Stimulated activated effector memory CD8-positive, alpha-beta T cell treated with anti-CD3 and anti-CD28 coated beads, Interleukin-12 subunit alpha, Interleukin-12 subunit beta, amount 100 ng/mL, for 72 hours (primary cell): ENCODE data around the gene GPR146.
"Not testable (repeated sequence)": the region's sequence is repeated elsewhere in the genome, so short reads cannot be mapped to it uniquely, and the experiment has no call there.

Experiments used
- ATAC-seq: fragments of 150-1000 bp; cut with Tn5 transposase; 2 replicates; pipeline ENCODE4 v1.10.0; 2021
- DNase-seq, 2 donors: peaks; one replicate each; pipeline ENCODE4 v3.0.0; 2021 to 2022; ENCODE audit warnings: low spot score in 2 of 2
- H3K27ac Mint-ChIP-seq: one replicate; pipeline ENCODE4 v1.8.0; 2022; ENCODE audit warnings: mild to moderate bottlenecking, mixed read lengths
- H3K36me3 Mint-ChIP-seq: one replicate; pipeline ENCODE4 v1.8.0; 2022; ENCODE audit warnings: mild to moderate bottlenecking, mixed read lengths
- H3K4me1 Mint-ChIP-seq: one replicate; pipeline ENCODE4 v1.8.0; 2022; ENCODE audit warnings: mixed read lengths
- H3K4me3 Mint-ChIP-seq: one replicate; pipeline ENCODE4 v1.8.0; 2022; ENCODE audit warnings: mild to moderate bottlenecking, mixed read lengths
- H3K9me3 Mint-ChIP-seq: one replicate; pipeline ENCODE4 v1.8.0; 2022; ENCODE audit warnings: mixed read lengths

GPR146 gene

DNA sequence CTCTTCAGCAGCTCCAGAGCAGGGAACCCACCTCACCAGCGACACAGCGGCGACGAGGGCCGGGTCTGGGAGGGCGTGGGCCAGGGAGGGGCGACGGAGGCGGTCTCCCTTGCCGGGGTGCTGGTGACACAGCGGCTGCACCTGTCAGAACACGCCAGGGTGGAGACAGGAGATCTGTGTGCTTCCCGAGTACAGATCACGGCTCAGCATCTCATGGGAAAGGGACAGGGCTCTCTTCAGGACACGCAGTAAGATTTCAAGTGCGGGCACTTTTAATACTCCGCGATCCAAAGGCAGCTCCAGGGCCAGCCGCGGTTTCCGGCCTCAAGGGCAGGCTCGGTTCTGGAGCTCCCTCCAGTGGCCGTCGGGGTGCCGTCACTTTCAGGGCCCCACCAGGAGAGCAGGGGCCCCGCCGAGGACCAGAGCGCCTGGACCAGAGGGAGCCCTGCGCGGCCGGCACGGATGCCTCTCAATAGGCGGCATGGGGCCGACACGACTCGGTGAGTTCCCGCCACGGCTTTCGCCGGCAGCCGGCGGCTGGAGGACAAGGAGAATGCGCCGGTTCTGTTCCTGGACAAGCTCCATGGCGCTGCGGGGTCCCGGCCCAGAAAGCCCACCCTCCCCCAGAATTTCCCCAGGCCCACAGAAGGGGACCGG lies 21.4 kb downstream of the GPR146 start:
- Mint-ChIP-seq H3K4me1 (no peaks in the 10 kb centered on the region), H3K27ac (no peak overlapping the region), H3K36me3 (peaks cover 10% of the 10 kb centered on the region)

DNA sequence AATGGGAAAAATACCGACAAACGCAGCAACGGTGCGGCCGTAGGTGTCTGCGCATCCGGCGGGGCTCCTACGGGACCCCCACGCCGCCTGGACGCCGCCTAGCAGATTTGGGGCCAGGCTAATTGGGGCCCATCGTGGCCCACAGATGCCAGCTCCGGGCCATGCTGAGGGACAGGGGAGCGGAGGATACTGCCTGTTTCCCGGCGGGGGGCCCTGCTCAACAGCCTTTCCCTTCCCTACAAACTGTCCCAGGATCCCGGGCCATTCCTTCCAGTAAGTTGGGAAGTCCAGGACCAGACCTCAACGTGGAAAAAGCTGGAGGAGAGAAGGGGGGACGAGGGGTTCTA lies 21.9 kb downstream of the GPR146 start:
- DNase-seq (no peak), ATAC-seq (no peak)
- Mint-ChIP-seq H3K4me3 (no peak overlapping the region), H3K4me1 (no peaks in the 10 kb centered on the region), H3K27ac (no peak overlapping the region), H3K9me3 (no peaks in the 10 kb centered on the region), H3K36me3 (peaks cover 10% of the 10 kb centered on the region)

More for the DNA sequence above, 21.4 kb downstream of the GPR146 start:
- Mint-ChIP-seq H3K9me3 (no peaks in the 10 kb centered on the region), H3K4me3 (peak overlapping the region; percentile 35)
- ATAC-seq: peak; percentile 92
- peak; percentile 79 to 90 for DNase-seq

DNA sequence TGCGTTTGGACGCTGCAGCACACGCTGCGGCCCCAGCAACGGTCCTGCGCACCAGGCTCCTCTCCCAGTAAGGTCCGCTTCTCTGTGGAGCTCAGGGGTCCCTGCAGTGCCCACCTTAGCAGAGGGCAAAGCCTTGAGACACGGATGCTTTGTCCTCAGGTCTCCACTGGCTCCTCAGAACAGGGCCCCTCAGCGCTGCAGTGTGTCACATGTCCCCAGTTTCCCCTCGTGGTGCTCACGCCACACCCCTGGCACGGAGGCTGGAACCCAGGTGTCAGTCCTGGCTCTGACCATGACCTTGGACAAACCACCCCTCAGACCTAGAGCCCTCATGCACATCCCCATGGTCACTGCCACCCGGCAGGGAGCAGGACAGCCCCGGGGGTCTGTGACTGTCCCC lies 23.7 kb downstream of the GPR146 start:
- H3K4me3 Mint-ChIP-seq: no peak overlapping the region
- no peaks in the 10 kb centered on the region for H3K4me1 Mint-ChIP-seq
- H3K9me3 Mint-ChIP-seq: no peaks in the 10 kb centered on the region
- ATAC-seq: no peak
- H3K36me3 Mint-ChIP-seq: peaks cover 8% of the 10 kb centered on the region
- no peak overlapping the region for H3K27ac Mint-ChIP-seq
- DNase-seq: no peak

DNA sequence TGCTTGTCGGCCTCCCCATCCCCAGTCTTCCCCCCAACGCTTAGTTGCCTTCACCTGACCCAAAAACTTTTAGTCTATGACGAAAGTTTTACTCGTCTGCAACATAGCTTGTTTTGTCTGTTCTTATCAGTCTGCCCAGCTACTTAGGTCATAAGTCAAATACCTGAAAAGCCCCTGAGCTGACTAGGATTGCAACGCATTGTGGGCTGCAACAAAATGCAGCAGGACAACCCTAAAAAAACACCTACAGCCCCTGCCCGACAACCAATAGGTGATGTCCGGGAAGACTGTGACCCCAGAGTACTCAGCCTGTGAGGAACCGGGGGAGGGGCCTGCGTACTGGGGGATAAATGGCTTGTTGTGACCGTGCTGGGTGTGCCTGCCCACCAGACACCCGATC lies 24.3 kb downstream of the GPR146 start:
- peaks cover 6% of the 10 kb centered on the region for H3K36me3 Mint-ChIP-seq
- no peak for ATAC-seq
- DNase-seq: no peak
- no peaks in the 10 kb centered on the region for H3K4me1 Mint-ChIP-seq
- no peak overlapping the region for H3K4me3 Mint-ChIP-seq
- no peak overlapping the region for H3K27ac Mint-ChIP-seq
- no peaks in the 10 kb centered on the region for H3K9me3 Mint-ChIP-seq

DNA sequence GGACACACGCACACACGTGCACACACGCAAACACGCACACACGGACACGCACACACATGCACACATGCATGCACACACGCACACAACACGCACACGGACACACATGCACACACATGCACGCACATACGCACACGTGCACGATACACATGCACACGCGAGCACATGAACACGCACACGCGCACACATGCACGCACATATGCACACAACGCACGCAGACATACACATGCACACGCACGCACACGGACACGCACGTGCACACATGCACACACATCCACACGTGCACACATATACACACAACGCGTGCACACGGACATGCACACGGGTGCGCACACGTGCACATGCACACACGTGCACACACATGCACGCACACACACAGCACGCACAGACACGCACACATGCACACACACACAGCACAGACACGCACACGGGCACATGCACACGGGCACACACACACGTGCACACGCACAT lies 26.2 kb downstream of the GPR146 start:
- H3K9me3 Mint-ChIP-seq: no peaks in the 10 kb centered on the region
- DNase-seq (no peak), ATAC-seq (no peak)
- no peak overlapping the region for H3K4me3 Mint-ChIP-seq
- no peaks in the 10 kb centered on the region for H3K36me3 Mint-ChIP-seq
- H3K27ac Mint-ChIP-seq: no peak overlapping the region
- no peaks in the 10 kb centered on the region for H3K4me1 Mint-ChIP-seq

DNA sequence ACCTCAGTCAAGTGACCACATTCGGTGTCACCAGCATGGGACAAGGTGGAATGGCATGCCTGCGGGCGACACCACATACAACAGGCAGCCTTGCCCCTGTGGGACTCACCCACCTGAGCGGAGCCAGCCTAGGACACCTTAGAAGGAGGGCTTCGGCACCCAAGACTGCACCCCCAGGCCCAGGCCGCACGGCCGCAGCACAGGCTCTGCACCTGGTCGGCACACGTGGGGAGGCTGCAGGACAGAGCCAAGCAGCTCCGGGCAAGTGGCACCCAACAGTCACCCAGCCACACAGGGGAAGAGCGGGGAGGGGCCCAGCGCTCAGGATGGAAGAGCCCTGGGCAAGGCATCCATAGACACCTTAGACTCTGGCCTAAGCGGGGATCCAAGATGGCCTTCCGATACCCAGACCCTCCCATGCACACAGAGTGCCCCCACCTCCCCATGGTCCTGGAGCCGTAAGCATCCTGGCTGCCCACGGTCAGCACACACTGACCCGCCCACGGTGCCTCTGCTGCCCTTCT lies 27.4 kb downstream of the GPR146 start:
- Mint-ChIP-seq H3K4me3 (no peak overlapping the region), H3K36me3 (no peaks in the 10 kb centered on the region), H3K4me1 (no peaks in the 10 kb centered on the region), H3K9me3 (no peaks in the 10 kb centered on the region), H3K27ac (no peak overlapping the region)
- no peak for ATAC-seq
- DNase-seq: no peak

DNA sequence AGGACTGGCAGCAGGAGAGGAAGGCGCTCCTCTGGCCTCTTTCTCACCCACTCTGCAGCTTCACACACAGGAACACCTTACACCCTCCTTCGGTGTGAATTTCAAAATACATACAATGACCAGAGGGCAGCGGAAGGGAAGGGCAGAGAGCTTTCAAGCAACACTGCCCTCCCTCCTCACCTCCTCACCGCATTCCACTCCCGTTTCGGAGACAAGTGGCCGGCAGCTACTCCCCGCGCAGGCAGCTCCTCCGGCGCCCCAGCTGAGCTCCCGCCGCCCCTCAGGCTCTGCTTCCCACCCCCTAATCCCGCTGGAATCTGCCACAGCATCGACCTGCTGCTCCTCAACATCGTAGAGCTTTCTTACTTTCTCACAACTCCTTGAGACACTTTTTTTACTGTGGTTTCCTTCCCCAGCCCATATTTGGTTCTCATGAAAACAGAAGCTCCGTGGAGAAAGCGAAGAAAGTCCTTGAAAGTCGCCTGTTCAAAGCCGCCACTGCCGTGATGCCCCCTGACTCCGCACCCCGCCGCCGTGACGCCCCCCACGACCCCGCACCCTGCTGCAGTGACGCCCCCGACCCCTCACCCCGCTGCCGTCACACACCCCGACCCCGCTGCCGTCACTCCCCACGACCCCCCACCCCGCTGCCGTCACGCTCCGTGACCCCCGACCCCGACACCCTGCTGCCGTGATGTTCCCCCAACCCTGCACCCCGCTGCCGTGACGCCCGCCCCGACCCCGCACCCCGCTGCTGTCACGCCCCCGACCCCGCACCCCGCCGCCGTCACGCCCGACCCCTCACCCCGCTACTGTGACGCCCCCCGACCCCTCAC lies 29.0 kb downstream of the GPR146 start:
- Mint-ChIP-seq H3K27ac (no peak overlapping the region), H3K4me1 (no peaks in the 10 kb centered on the region), H3K4me3 (no peak overlapping the region), H3K9me3 (no peaks in the 10 kb centered on the region), H3K36me3 (no peaks in the 10 kb centered on the region)
- DNase-seq (no peak), ATAC-seq (no peak)

DNA sequence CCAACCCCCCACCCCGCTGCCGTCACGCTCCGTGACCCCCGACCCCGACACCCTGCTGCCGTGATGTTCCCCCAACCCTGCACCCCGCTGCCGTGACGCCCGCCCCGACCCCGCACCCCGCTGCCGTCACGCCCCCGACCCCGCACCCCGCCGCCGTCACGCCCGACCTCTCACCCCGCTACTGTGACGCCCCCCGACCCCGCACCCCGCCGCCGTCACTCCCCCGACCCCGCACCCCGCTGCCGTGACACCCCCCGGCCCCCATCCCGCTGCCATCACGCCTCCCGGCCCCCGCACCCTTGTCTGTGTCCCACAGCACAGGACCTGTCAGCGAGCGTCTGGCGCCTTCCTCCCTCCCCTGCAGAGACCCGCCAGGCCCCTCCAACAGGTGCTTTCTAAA lies 29.7 kb downstream of the GPR146 start:
- ATAC-seq, H3K4me3 Mint-ChIP-seq, H3K9me3 Mint-ChIP-seq, DNase-seq, H3K4me1 Mint-ChIP-seq, H3K36me3 Mint-ChIP-seq, H3K27ac Mint-ChIP-seq: not testable (repeated sequence)

DNA sequence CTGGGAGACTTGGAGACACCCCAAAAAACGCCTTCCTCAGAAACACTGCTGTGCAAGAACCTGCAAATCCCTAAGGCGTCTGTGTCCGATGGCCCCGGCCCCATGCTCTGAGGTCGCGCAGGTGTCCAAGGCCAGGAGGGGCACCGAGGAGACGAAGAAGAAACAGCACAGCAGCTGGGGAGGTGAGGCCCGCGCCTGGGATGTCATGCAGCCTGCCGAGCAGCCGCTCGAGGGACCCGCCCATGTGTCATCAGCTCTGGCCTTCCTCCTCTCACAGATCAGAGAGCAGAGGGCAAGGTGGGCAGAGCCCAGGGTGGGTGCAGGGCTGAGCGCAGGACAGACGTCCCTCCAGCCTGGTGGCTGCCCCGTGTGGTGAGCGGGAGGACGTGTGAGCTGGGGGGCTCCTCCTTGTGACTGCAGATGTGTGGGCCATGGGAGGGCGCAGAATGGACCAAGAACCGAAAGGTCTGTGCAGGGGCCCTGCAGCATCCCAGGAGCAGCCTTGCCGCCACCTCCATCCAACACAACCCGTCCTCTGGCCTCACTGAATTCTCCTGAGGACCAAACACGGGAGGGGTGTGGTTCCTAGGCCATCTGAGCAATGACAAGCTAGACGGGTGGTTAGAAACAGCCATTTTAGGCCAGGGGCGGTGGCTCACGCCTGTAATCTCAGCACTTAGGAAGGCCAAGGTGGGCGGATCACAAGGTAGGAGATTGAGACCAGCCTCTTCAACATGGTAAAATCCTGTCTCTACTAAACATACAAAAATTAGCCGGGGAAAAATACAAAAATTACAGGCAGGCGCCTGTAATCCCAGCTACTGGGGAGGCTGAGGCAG lies 30.5 kb downstream of the GPR146 start:
- no peak for ATAC-seq
- no peak overlapping the region for H3K27ac Mint-ChIP-seq
- no peak for DNase-seq
- no peaks in the 10 kb centered on the region for H3K4me1 Mint-ChIP-seq
- no peak overlapping the region for H3K4me3 Mint-ChIP-seq
- no peaks in the 10 kb centered on the region for H3K36me3 Mint-ChIP-seq
- H3K9me3 Mint-ChIP-seq: no peaks in the 10 kb centered on the region

DNA sequence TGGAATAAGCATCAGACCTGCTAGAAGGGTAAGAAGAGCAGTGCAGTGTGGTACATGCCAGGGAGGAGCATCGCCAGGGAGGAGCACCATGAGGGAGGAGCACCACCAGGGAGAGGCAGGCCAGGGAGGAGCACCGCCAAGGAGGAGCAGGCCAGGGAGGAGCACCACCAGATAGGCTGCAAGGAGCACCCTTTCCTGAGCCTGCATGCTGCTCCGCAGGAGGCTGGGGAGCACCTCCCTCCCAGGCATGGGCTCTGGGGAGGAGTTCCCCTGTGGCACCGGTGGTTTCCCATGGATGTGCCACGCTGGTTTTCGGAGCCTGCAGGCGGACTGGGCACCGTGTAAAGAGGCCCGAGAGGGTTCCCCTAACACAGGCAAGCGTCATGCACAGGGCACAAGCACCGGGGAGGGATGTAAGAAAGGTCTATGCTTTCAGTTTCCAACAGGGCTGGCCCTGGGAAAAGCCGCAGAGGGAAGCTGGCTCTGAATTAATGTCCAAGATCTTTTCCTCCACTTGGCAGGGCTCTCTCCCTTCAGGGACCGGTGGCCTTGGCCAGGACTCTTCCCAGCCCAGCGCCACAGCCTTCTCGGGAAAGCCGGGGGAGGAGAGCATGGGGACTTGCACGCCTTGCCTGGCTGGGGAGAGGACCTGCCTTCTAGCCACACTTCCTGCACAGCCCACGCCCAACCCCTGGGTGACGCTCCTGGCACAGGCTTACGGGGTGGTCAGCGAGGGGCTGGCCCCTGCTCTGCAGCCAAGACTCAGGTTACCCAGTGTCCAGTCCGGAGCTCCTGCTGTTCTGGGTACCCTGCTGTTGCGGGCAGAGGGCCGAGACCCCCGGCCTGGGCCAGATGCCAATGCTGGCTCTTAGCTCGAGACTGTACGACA lies 32.1 kb downstream of the GPR146 start:
- Mint-ChIP-seq H3K9me3 (no peaks in the 10 kb centered on the region), H3K36me3 (no peaks in the 10 kb centered on the region), H3K4me3 (no peak overlapping the region), H3K27ac (no peak overlapping the region), H3K4me1 (no peaks in the 10 kb centered on the region)
- DNase-seq (no peak), ATAC-seq (no peak)

DNA sequence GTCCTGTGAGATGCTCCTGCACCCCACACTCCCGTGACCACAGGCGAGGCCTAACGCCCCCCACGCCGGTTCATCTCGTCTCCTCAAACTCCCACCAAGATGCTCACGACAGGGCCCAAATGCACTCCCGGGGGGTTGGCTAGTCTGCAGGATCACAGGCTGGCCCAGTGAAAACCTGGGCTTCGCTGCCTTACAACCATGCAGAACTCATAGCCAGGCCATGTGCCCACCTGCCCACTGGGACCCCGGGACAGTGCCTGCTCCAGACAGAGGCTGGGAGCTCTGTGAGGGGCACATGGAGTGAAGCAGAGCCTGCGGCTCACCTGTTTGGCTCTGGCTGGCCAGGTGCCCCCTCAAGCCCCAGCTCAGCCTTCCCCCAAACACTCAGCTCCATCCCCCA lies 34.2 kb downstream of the GPR146 start:
- no peak for ATAC-seq

DNA sequence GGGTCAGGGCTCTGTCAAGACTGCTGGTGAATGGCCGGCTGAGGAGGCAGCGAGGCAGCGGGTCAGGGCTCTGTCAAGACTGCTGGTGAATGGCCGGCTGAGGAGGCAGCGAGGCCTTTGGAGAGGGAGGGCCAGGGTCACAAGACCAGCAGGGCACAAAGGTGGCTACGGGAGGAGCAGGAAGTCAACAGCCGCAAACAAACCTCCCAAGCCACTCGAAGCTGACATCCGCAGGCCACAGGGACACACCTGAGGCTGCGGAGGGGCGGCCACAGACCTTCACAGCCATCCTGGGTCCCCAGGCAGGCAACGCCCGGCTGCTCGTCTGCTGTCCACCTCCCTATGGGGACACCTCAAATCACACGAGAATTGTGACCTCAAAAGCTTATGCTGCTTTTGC lies 34.6 kb downstream of the GPR146 start:
- H3K4me1 Mint-ChIP-seq: no peaks in the 10 kb centered on the region
- H3K4me3 Mint-ChIP-seq: no peak overlapping the region
- DNase-seq: no peak
- no peaks in the 10 kb centered on the region for H3K36me3 Mint-ChIP-seq
- H3K27ac Mint-ChIP-seq: no peak overlapping the region
- no peaks in the 10 kb centered on the region for H3K9me3 Mint-ChIP-seq
- no peak for ATAC-seq

More for the DNA sequence above, 34.2 kb downstream of the GPR146 start:
- H3K4me3 Mint-ChIP-seq: no peak overlapping the region
- DNase-seq: no peak
- H3K36me3 Mint-ChIP-seq: no peaks in the 10 kb centered on the region
- H3K4me1 Mint-ChIP-seq: no peaks in the 10 kb centered on the region
- no peak overlapping the region for H3K27ac Mint-ChIP-seq
- no peaks in the 10 kb centered on the region for H3K9me3 Mint-ChIP-seq

DNA sequence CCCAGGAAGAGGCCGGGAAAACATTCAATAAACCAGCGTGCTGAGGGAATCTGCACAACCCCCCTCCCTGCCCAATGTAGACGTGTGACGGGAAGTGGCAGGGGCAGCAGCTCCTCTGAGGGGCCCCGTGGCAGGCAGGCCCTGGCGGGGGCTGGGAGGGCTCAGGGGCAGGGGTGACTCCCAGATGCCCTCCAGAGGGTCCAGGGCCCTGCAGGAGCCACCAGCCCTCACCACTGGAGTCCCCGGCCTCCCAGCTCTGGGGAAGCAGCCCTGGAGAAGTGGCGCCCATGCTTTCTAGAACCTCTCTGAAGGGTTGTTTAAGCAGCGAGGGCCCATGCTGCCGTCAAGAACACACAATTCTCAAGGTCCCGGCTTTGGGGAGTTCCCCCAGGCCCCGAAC lies 35.2 kb downstream of the GPR146 start:
- Mint-ChIP-seq H3K4me1 (no peaks in the 10 kb centered on the region), H3K9me3 (no peaks in the 10 kb centered on the region), H3K36me3 (no peaks in the 10 kb centered on the region), H3K4me3 (no peak overlapping the region), H3K27ac (no peak overlapping the region)
- ATAC-seq (no peak), DNase-seq (no peak)

DNA sequence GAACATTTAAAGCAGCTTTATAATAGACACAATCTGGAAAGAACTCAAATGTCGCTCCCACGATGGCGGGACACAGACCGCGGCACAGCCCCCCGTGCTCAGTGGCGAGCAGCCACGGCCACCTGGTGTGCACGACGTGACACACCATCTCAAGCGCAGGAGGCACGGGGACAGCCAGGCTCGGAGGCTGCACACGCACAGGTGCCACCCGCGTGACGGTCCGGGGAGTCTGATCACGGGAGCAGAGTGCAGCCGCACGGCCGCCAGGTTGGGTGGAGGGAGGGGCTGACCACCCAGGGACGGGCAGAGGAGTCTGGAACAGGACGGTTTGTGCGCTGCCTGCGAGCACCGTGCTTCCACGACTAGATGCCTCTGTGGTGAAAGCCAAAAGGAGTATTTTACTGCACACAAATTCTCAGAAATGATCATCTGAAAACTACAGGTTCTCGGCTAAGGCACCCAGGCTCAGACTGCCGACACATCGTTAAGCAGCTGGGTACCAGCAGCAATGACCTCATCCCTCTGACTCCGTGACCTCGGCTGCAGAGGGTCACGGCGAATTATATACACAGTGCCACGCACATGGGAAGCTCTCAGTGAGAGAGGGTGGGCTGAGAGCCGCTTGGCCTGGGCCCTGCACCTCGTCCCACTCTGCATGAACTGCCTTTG lies 36.0 kb downstream of the GPR146 start:
- Mint-ChIP-seq H3K36me3 (no peaks in the 10 kb centered on the region), H3K9me3 (no peaks in the 10 kb centered on the region), H3K4me3 (no peak overlapping the region), H3K4me1 (no peaks in the 10 kb centered on the region), H3K27ac (no peak overlapping the region)
- no peak for DNase-seq
- no peak for ATAC-seq
